Parathyroid adenoma (tissue), 2 donors: ENCODE results near the gene MAD1L1.

Source experiments
- H2AFZ ChIP-seq: fragments of 300-600 bp; sonication (generic); one replicate; pipeline ENCODE4 v1.7.0; 2017; ENCODE audit warnings: antibody characterized with exemption, mild to moderate bottlenecking
- H3K27ac ChIP-seq: fragments of 300-600 bp; sonication (generic); one replicate; pipeline ENCODE4 v1.7.0; 2017
- H3K27me3 ChIP-seq: fragments of 300-600 bp; sonication (generic); one replicate; pipeline ENCODE4 v1.7.0; 2017; ENCODE audit warnings: low read length; ENCODE audit not compliant: control insufficient read depth, insufficient read depth
- H3K36me3 ChIP-seq: fragments of 300-600 bp; sonication (generic); one replicate; pipeline ENCODE4 v1.7.0; 2017; ENCODE audit warnings: low read length; ENCODE audit not compliant: control insufficient read depth, insufficient read depth
- H3K4me1 ChIP-seq: fragments of 300-600 bp; sonication (generic); one replicate; pipeline ENCODE4 v1.7.0; 2017; ENCODE audit warnings: control low read depth
- H3K4me2 ChIP-seq: fragments of 300-600 bp; sonication (generic); one replicate; pipeline ENCODE4 v1.7.0; 2017; ENCODE audit warnings: low read length
- H3K4me3 ChIP-seq: fragments of 300-600 bp; sonication (generic); one replicate; pipeline ENCODE4 v1.7.0; 2017; ENCODE audit warnings: low read depth, low read length
- H3K79me2 ChIP-seq: fragments of 300-600 bp; sonication (generic); one replicate; pipeline ENCODE4 v1.7.0; 2017; ENCODE audit warnings: control low read depth
- H3K9ac ChIP-seq: fragments of 300-600 bp; sonication (generic); one replicate; pipeline ENCODE4 v1.7.0; 2017; ENCODE audit warnings: mild to moderate bottlenecking
- H3K9me3 ChIP-seq: fragments of 300-600 bp; sonication (generic); one replicate; pipeline ENCODE4 v1.7.0; 2017; ENCODE audit warnings: low read length; ENCODE audit not compliant: control insufficient read depth
- CTCF ChIP-seq: fragments of 300-600 bp; sonication (generic); IDR thresholded peaks from one replicate; pipeline ENCODE4 v1.7.0; 2017; ENCODE audit warnings: antibody characterized with exemption, mild to moderate bottlenecking
- donor health status: primary hyperparathyroidism.

Gene MAD1L1

GRCh38 chr7:1994931-1995330, 237.8 kb downstream of the MAD1L1 start:
- Histone ChIP-seq H3K9ac (no peak overlapping the region), H3K9me3 (no peaks in the 10 kb centered on the region), H3K4me1 (no peaks in the 10 kb centered on the region), H3K36me3 (no peaks in the 10 kb centered on the region), H3K4me2 (no peak overlapping the region), H3K27me3 (no peaks in the 10 kb centered on the region), H3K79me2 (no peaks in the 10 kb centered on the region), H2AFZ (no peak overlapping the region), H3K27ac (no peak overlapping the region), H3K4me3 (no peak overlapping the region)
- TF ChIP-seq CTCF = no peak

GRCh38 chr7:1993776-1994740, 238.7 kb downstream of the MAD1L1 start:
- Histone ChIP-seq H3K27me3 (no peaks in the 10 kb centered on the region), H3K79me2 (no peaks in the 10 kb centered on the region), H3K4me1 (no peaks in the 10 kb centered on the region), H3K4me2 (no peak overlapping the region), H3K36me3 (no peaks in the 10 kb centered on the region), H3K27ac (no peak overlapping the region), H3K9me3 (no peaks in the 10 kb centered on the region), H2AFZ (no peak overlapping the region), H3K4me3 (no peak overlapping the region), H3K9ac (no peak overlapping the region)
- TF ChIP-seq CTCF = no peak

- no peak overlapping the region for H2AFZ ChIP-seq
- H3K27ac ChIP-seq = no peak overlapping the region
- no peak overlapping the region for H3K4me2 ChIP-seq
- no peak for TF ChIP-seq CTCF
- no peak overlapping the region for H3K9ac ChIP-seq
- no peak overlapping the region for H3K4me3 ChIP-seq
- no peaks in the 10 kb centered on the region for H3K27me3 ChIP-seq
- H3K79me2 ChIP-seq = no peaks in the 10 kb centered on the region
- H3K36me3 ChIP-seq = no peaks in the 10 kb centered on the region
- no peaks in the 10 kb centered on the region for H3K4me1 ChIP-seq
- H3K9me3 ChIP-seq = no peaks in the 10 kb centered on the region
These were observed 239.6 kb downstream of the MAD1L1 start for GRCh38 chr7:1993031-1993695.

GRCh38 chr7:1992554-1992953, 240.2 kb downstream of the MAD1L1 start:
- no peaks in the 10 kb centered on the region for H3K9me3 ChIP-seq
- TF ChIP-seq CTCF = no peak
- no peaks in the 10 kb centered on the region for H3K36me3 ChIP-seq
- H3K27me3 ChIP-seq = no peaks in the 10 kb centered on the region
- H3K9ac ChIP-seq = no peak overlapping the region
- no peaks in the 10 kb centered on the region for H3K79me2 ChIP-seq
- H3K4me2 ChIP-seq = no peak overlapping the region
- no peak overlapping the region for H3K27ac ChIP-seq
- H3K4me1 ChIP-seq = no peaks in the 10 kb centered on the region
- H2AFZ ChIP-seq = no peak overlapping the region
- no peak overlapping the region for H3K4me3 ChIP-seq
